Stomach smooth muscle (tissue), 2 donors: ENCODE results near the gene FRMD3.

ENCODE experiments used
- H3K27ac ChIP-seq: one replicate; pipeline ENCODE4 v1.7.0; 2013; ENCODE audit warnings: mild to moderate bottlenecking, low read length, inconsistent platforms
- H3K27me3 ChIP-seq, 2 donors: one replicate each; pipeline ENCODE4 v1.7.0; 2013; ENCODE audit warnings: low read length in 2 of 2; ENCODE audit not compliant: insufficient read depth in 2 of 2, control insufficient read depth in 1 of 2
- H3K36me3 ChIP-seq, 2 donors: one replicate each; pipeline ENCODE4 v1.7.0; 2013; ENCODE audit warnings: low read length in 2 of 2; ENCODE audit not compliant: control insufficient read depth in 2 of 2, insufficient read depth in 2 of 2
- H3K4me1 ChIP-seq: one replicate; pipeline ENCODE4 v1.7.0; 2013; ENCODE audit warnings: low read length; ENCODE audit not compliant: control insufficient read depth, insufficient read depth
- H3K4me3 ChIP-seq, 2 donors: one replicate each; pipeline ENCODE4 v1.7.0; 2013; ENCODE audit warnings: low read length in 2 of 2
- H3K9ac ChIP-seq, 2 donors: one replicate each; pipeline ENCODE4 v1.7.0; 2013; ENCODE audit warnings: low read length in 2 of 2, mild to moderate bottlenecking in 1 of 2
- H3K9me3 ChIP-seq, 2 donors: one replicate each; pipeline ENCODE4 v1.7.0; 2013; ENCODE audit warnings: low read length in 2 of 2; ENCODE audit not compliant: control insufficient read depth in 2 of 2
- donor health status: healthy.
- donor health status: Pancreatic carcinoma.

Gene FRMD3

DNA sequence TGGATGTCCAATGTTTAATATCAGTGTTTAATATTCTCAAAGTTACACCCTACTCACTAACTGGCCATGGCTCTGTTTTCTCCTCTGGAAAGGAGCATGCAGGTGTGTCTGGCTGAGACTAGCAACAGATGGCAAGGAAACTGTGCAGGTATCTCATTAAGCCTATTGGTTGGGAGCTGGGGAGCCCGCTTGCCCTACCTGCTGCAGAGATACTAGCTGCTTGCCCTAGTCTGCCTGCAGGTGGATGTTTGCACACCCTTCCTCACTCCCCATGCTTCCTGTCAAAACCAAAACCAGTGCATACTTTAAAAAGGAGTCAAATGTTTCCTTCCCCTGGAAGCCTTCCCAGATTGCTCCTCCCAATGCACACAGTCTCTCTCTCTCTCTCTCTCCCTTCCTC, 247.0 kb downstream of the FRMD3 start:
- Histone ChIP-seq H3K4me1 (no peaks in the 10 kb centered on the region), H3K27me3 (no peaks in the 10 kb centered on the region), H3K9me3 (no peaks in the 10 kb centered on the region), H3K36me3 (no peaks in the 10 kb centered on the region), H3K9ac (no peak overlapping the region), H3K4me3 (no peak overlapping the region), H3K27ac (no peak overlapping the region)

DNA sequence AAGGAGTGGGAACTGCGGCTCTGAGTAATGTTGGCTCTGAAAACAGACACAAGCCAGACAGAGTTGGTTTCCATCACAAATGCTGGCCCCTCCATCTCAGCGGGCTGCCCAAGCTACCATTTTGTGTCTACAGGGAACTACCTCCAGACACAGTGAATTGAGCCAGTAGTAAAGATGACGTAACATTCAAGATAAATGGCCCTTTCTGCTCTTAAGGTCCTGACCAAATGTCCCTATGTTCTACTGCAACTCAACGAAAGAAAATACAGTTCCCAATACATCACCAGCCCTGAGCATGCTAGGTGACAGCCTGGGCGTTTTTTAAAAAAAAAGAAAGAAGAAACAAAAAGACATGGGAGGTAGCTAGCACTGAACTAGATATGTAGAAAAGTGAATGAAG, 247.5 kb downstream of the FRMD3 start:
- no peak overlapping the region for H3K4me3 ChIP-seq
- H3K27ac ChIP-seq = no peak overlapping the region
- no peak overlapping the region for H3K9ac ChIP-seq
- no peaks in the 10 kb centered on the region for H3K4me1 ChIP-seq
- no peaks in the 10 kb centered on the region for H3K27me3 ChIP-seq
- no peaks in the 10 kb centered on the region for H3K36me3 ChIP-seq
- no peaks in the 10 kb centered on the region for H3K9me3 ChIP-seq

GRCh38 chr9:83287021-83287420, 251.2 kb downstream of the FRMD3 start:
- H3K36me3 ChIP-seq = no peaks in the 10 kb centered on the region
- H3K27me3 ChIP-seq = no peaks in the 10 kb centered on the region
- H3K27ac ChIP-seq = no peak overlapping the region

GRCh38 chr9:83285445-83286225, 252.6 kb downstream of the FRMD3 start:
- Histone ChIP-seq H3K9me3 (no peaks in the 10 kb centered on the region), H3K4me1 (peaks cover 6% of the 10 kb centered on the region), H3K27ac (no peak overlapping the region), H3K36me3 (no peaks in the 10 kb centered on the region), H3K9ac (no peak overlapping the region), H3K4me3 (no peak overlapping the region), H3K27me3 (no peaks in the 10 kb centered on the region)

More at GRCh38 chr9:83287021-83287420, 251.2 kb downstream of the FRMD3 start:
- Histone ChIP-seq H3K4me3 (no peak overlapping the region), H3K9me3 (no peaks in the 10 kb centered on the region), H3K4me1 (no peaks in the 10 kb centered on the region), H3K9ac (no peak overlapping the region)

- H3K9me3 ChIP-seq = no peaks in the 10 kb centered on the region
- no peak overlapping the region for H3K9ac ChIP-seq
- H3K4me3 ChIP-seq = no peak overlapping the region
- peaks cover 6% of the 10 kb centered on the region for H3K4me1 ChIP-seq
- no peaks in the 10 kb centered on the region for H3K27me3 ChIP-seq
- H3K36me3 ChIP-seq = no peaks in the 10 kb centered on the region
- no peak overlapping the region for H3K27ac ChIP-seq
Observed at GRCh38 chr9:83284746-83285145, 253.5 kb downstream of the FRMD3 start.

DNA sequence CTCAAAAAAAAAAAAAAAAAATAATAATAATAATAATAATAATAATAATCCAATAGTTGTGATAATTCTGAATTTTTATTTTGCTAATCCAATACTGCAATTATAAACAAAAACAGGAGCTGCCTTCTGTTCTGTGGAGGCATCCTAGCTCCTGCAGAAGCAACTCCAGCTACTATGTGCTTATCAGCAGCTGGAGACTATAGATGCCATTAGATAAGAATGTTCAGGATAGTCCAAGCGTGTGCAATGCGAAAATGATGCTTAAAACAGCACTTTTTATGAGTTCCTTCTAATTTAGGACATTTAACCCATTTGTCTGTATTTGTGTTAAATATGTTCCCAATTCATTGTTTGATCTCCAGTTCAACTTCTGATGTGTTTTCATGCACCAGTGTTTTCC, 254.7 kb downstream of the FRMD3 start:
- H3K27me3 ChIP-seq = no peaks in the 10 kb centered on the region
- no peaks in the 10 kb centered on the region for H3K9me3 ChIP-seq
- H3K36me3 ChIP-seq = no peaks in the 10 kb centered on the region
- H3K4me3 ChIP-seq = no peak overlapping the region
- H3K4me1 ChIP-seq = peaks cover 6% of the 10 kb centered on the region
- H3K27ac ChIP-seq = no peak overlapping the region
- H3K9ac ChIP-seq = no peak overlapping the region

GRCh38 chr9:83281306-83282255, 256.6 kb downstream of the FRMD3 start:
- Histone ChIP-seq H3K9ac (no peak overlapping the region), H3K4me1 (peaks cover 6% of the 10 kb centered on the region), H3K36me3 (no peaks in the 10 kb centered on the region), H3K27me3 (no peaks in the 10 kb centered on the region), H3K9me3 (no peaks in the 10 kb centered on the region), H3K27ac (no peak overlapping the region), H3K4me3 (no peak overlapping the region)

GRCh38 chr9:83280790-83281189, 257.4 kb downstream of the FRMD3 start:
- Histone ChIP-seq H3K27ac (no peak overlapping the region), H3K27me3 (no peaks in the 10 kb centered on the region), H3K36me3 (no peaks in the 10 kb centered on the region)

GRCh38 chr9:83280268-83280667, 257.9 kb downstream of the FRMD3 start:
- Histone ChIP-seq H3K36me3 (no peaks in the 10 kb centered on the region), H3K9me3 (no peaks in the 10 kb centered on the region), H3K4me1 (peaks cover 6% of the 10 kb centered on the region), H3K4me3 (no peak overlapping the region), H3K9ac (no peak overlapping the region), H3K27ac (no peak overlapping the region), H3K27me3 (no peaks in the 10 kb centered on the region)

More at GRCh38 chr9:83280790-83281189, 257.4 kb downstream of the FRMD3 start:
- Histone ChIP-seq H3K4me3 (no peak overlapping the region), H3K9ac (no peak overlapping the region), H3K4me1 (peaks cover 6% of the 10 kb centered on the region), H3K9me3 (no peaks in the 10 kb centered on the region)

DNA sequence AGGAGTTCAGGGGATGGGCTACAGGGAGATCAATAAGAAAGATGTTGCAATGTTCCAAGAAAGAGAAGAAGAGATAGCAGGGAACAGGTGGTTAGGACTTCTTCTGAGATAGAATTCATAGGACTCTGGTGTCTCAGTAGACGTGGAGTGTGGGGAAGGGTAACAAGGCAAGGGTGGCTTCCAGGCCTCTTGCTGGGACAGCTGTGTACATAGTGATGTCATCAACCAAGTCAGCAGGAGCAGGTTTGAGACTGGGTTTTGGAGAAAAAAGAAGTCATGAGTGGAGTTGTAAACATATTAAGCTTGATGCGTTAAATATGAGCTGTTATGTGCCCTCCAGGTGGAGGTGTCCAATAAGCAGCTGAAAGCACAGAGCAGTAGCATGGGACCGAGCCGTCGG, 263.4 kb downstream of the FRMD3 start:
- Histone ChIP-seq H3K9ac (no peak overlapping the region), H3K4me1 (no peaks in the 10 kb centered on the region), H3K36me3 (no peaks in the 10 kb centered on the region), H3K9me3 (no peaks in the 10 kb centered on the region), H3K27me3 (no peaks in the 10 kb centered on the region), H3K4me3 (no peak overlapping the region), H3K27ac (no peak overlapping the region)
